GM12878 (cell line): ENCODE results near the gene HS3ST1. TPM values are rescaled to one million over a fixed set of nuclear protein-coding genes. Genes with fewer than 3 reads are reported as not detected.

Source experiments
- ATAC-seq: fragments of 200-7000 bp; cut with Tn5 transposase; 3 replicates; pipeline ENCODE4 v1.9.1; 2020; ENCODE audit warnings: mild to moderate bottlenecking, moderate library complexity
- BruUV-seq: library from RNA; stranded (reverse); fragments of 400-500 nt; replicated peaks from 2 replicates; lab custom pipeline; 2021; lab: Mats Ljungman, UMichigan
- CTCF ChIA-PET: fragments of 300-600 bp; sonication (Branson Sonifier 250); formaldehyde crosslinking; extraction: SDS; loops from one replicate; lab custom pipeline; 2021; ENCODE audit warnings: inconsistent platforms; lab: Yijun Ruan, JAX
- POLR2A ChIA-PET: fragments of 350-600 bp; formaldehyde crosslinking; extraction: SDS; loops from one replicate; lab custom pipeline; 2021; ENCODE audit warnings: inconsistent platforms; lab: Charles Lee
- RAD21 ChIA-PET: fragments of 300-600 bp; sonication (Branson Sonifier 250); formaldehyde crosslinking; loops from one replicate; lab custom pipeline; 2023; ENCODE audit warnings: antibody characterized with exemption; ENCODE audit not compliant: unreplicated experiment; lab: Charles Lee
- SMC1A ChIA-PET: fragments of 300-600 bp; sonication (Branson Sonifier 250); formaldehyde crosslinking; loops from one replicate; lab custom pipeline; 2023; ENCODE audit not compliant: unreplicated experiment, uncharacterized antibody; lab: Charles Lee
- DNase-seq: peaks from one replicate; pipeline ENCODE4 v3.0.0-alpha.2; 2011; ENCODE audit warnings: low read depth, low spot score
- FAIRE-seq: peaks from 3 replicates; lab custom pipeline; 2011; peaks lifted over from hg19 to GRCh38; lab: Jason Lieb, UNC
- H2AFZ ChIP-seq: 2 replicates; pipeline ENCODE4 v1.6.0; 2011; ENCODE audit warnings: low read depth, low read length, control low read depth; ENCODE audit not compliant: control insufficient read depth
- H3K27ac ChIP-seq: 2 replicates; pipeline ENCODE4 v1.5.1; 2011; ENCODE audit warnings: control low read depth; ENCODE audit not compliant: control insufficient read depth, insufficient read depth
- H3K27me3 ChIP-seq, 2 experiments: replicated peaks in 1 of 2; 2 replicates each; pipeline versions ENCODE4 v1.6.0 to v1.6.1; 2011; ENCODE audit warnings: low read length in 1 of 2; ENCODE audit not compliant: control insufficient read depth in 2 of 2, insufficient read depth in 2 of 2
- H3K36me3 ChIP-seq, 2 experiments: 2 replicates each; pipeline ENCODE4 v1.5.1; 2011; ENCODE audit warnings: low read length in 1 of 2; ENCODE audit not compliant: control insufficient read depth in 2 of 2, insufficient read depth in 2 of 2
- H3K4me1 ChIP-seq: 2 replicates; pipeline ENCODE4 v1.6.1; 2011; ENCODE audit warnings: mild to moderate bottlenecking, low read length, moderate library complexity, mixed read lengths; ENCODE audit not compliant: control insufficient read depth, insufficient read depth
- H3K4me2 ChIP-seq: 2 replicates; pipeline ENCODE4 v1.6.0; 2011; ENCODE audit warnings: control low read depth; ENCODE audit not compliant: control insufficient read depth, insufficient read depth
- H3K4me3 ChIP-seq: fragments of 200-600 bp; sonication (generic); 2 replicates; pipeline ENCODE4 v1.5.1; 2016
- H3K79me2 ChIP-seq: 2 replicates; pipeline ENCODE4 v1.6.0; 2011; ENCODE audit warnings: low read length; ENCODE audit not compliant: control insufficient read depth, insufficient read depth
- H3K9ac ChIP-seq: 2 replicates; pipeline ENCODE4 v1.8.0; 2011; ENCODE audit warnings: low read length, control low read depth, mixed read lengths; ENCODE audit not compliant: control insufficient read depth, insufficient read depth
- H3K9me3 ChIP-seq: replicated peaks from 3 replicates; pipeline ENCODE4 v1.5.1; 2011; ENCODE audit warnings: mild to moderate bottlenecking, low read length; ENCODE audit not compliant: control insufficient read depth, insufficient read depth
- H4K20me1 ChIP-seq: 2 replicates; pipeline ENCODE4 v1.6.0; 2011; ENCODE audit not compliant: control insufficient read depth, insufficient read depth
- BACH1 ChIP-seq: fragments of 450-650 bp; IDR thresholded peaks from 2 replicates; pipeline ENCODE4 v1.6.1; 2017; ENCODE audit warnings: mild to moderate bottlenecking, borderline replicate concordance
- BCL11A ChIP-seq: IDR thresholded peaks from 2 replicates; pipeline ENCODE4 v1.6.1; 2011; ENCODE audit warnings: low read depth, low read length
- BRCA1 ChIP-seq: IDR thresholded peaks from 2 replicates; pipeline ENCODE4 v1.6.1; 2011; ENCODE audit warnings: low read depth, low read length, improper control_type of control experiment
- EED ChIP-seq: sonication (generic); IDR thresholded peaks from 2 replicates; pipeline ENCODE4 v1.6.1; 2016; ENCODE audit warnings: antibody characterized with exemption, low read depth
- IRF4 ChIP-seq: IDR thresholded peaks from 2 replicates; pipeline ENCODE4 v1.6.1; 2011; ENCODE audit warnings: low read depth, low read length
- MYB ChIP-seq: fragments of 150-350 bp; IDR thresholded peaks from 2 replicates; pipeline ENCODE4 v1.6.1; 2014; ENCODE audit warnings: mild to moderate bottlenecking, low read depth, low read length, borderline replicate concordance
- NFYB ChIP-seq: IDR thresholded peaks from 2 replicates; pipeline ENCODE4 v1.6.1; 2011; ENCODE audit warnings: low read depth, mild to moderate bottlenecking, low read length, improper control_type of control experiment, moderate library complexity; ENCODE audit not compliant: insufficient read depth
- POU2F2 ChIP-seq: IDR thresholded peaks from 3 replicates; pipeline ENCODE4 v1.6.1; 2011; ENCODE audit warnings: low read depth, mild to moderate bottlenecking, low read length, borderline replicate concordance
- SREBF2 ChIP-seq: IDR thresholded peaks from 2 replicates; pipeline ENCODE4 v1.6.1; 2012; ENCODE audit warnings: mild to moderate bottlenecking, low read length
- SUZ12 ChIP-seq: fragments of 200-600 bp; sonication (generic); IDR thresholded peaks from one replicate; pipeline ENCODE4 v1.6.1; 2018; ENCODE audit warnings: antibody characterized with exemption, mild to moderate bottlenecking; ENCODE audit not compliant: unreplicated experiment
- ZNF207 ChIP-seq: fragments of 450-650 bp; IDR thresholded peaks from 2 replicates; pipeline ENCODE4 v1.6.1; 2014; ENCODE audit warnings: antibody characterized with exemption, mild to moderate bottlenecking, borderline replicate concordance
- WGBS: methylation state at CpG from one replicate; pipeline ENCODE4 v1.1.6; 2016; ENCODE audit warnings: low lambda C conversion rate; ENCODE audit not compliant: insufficient replicate concordance, insufficient coverage; ENCODE audit errors: missing lambda C conversion rate; 5-methylcytosine and 5-hydroxymethylcytosine counted together
- in situ Hi-C: fragments of 300-500 bp; cut with MboI; formaldehyde crosslinking; loops from 9 replicates; pipeline ENCODE4 v1.14.3; 2018; ENCODE audit warnings: mixed read lengths
- intact Hi-C: fragments of 100-400 bp; cut with micrococcal nuclease; formaldehyde crosslinking; loops from one replicate; pipeline ENCODE4 v1.14.2; 2022; ENCODE audit not compliant: unreplicated experiment
- polyA plus RNA-seq, 11 experiments: library from polyadenylated mRNA; depleted of rRNA in 4 of 11; unstranded in 6 of 11; stranded (reverse) in 5 of 11; fragments of >200 nt; fragmentation: Nextera tagmentation in 4 of 11; fragmentation: Illumina TruSeq in 1 of 11; extraction: Ambion mirVana in 4 of 11; extraction: Trizol in 1 of 11; gene quantifications; 1 replicate in 1 of 11; 2 replicates in 10 of 11; pipeline versions ENCODE4 v1.2.1 to v1.2.3, GENCODE V29; 2011 to 2016; ENCODE audit warnings: inconsistent platforms in 2 of 11, missing spikeins in 2 of 11, low read depth in 1 of 11
- total RNA-seq, 4 experiments: library from RNA; depleted of rRNA in 3 of 4; stranded (reverse); fragments of >200 nt in 3 of 4; fragmentation: Illumina TruSeq in 1 of 4; extraction: Trizol in 1 of 4; gene quantifications; 2 replicates each; pipeline versions ENCODE4 v1.2.1 to v1.2.3, GENCODE V29; 2013 to 2021
- TF ChIP-seq, protein P1 (sequence below): IDR thresholded peaks from 2 replicates; pipeline ENCODE4 v1.6.1; 2011; ENCODE audit warnings: low read depth, low read length, improper control_type of control experiment, borderline replicate concordance
- TF ChIP-seq, protein P2 (sequence below): IDR thresholded peaks from 2 replicates; pipeline ENCODE4 v1.6.1; 2012; ENCODE audit warnings: mild to moderate bottlenecking, low read depth, low read length

The HS3ST1 gene
- total and polyA plus RNA-seq, 10 of the 15 experiments (the other 5 are each of a cell fraction or from before 2014, with no cell fraction given): 0.03 to 0.65 (median 0.13) TPM

GRCh38 chr4:11355226-11355625, 73.5 kb downstream of the HS3ST1 start:
- no peak for DNase-seq

More at GRCh38 chr4:11355226-11355625, 73.5 kb downstream of the HS3ST1 start:
- Histone ChIP-seq H3K4me1 (no peaks in the 10 kb centered on the region), H2AFZ (no peak overlapping the region), H4K20me1 (no peaks in the 10 kb centered on the region), H3K4me2 (no peak overlapping the region), H3K36me3 (no peaks in the 10 kb centered on the region), H3K27me3 (no peaks in the 10 kb centered on the region; a peak in 1 of 4 replicates), H3K27ac (no peak overlapping the region), H3K4me3 (no peak overlapping the region), H3K9me3 (no peaks in the 10 kb centered on the region), H3K79me2 (no peaks in the 10 kb centered on the region), H3K9ac (no peak overlapping the region)
- intact Hi-C loops (no loop called here), in situ Hi-C loops (no loop called here)
- FAIRE-seq (no peak), ATAC-seq (no peak)
- TF ChIP-seq SUZ12 (no peak), POU2F2 (no peak), NFYB (no peak), SREBF2 (no peak), BCL11A (no peak), BACH1 (no peak), BRCA1 (no peak), ZNF207 (no peak), IRF4 (no peak), MYB (no peak), EED (no peak)
- TF ChIP-seq, protein P1, sequence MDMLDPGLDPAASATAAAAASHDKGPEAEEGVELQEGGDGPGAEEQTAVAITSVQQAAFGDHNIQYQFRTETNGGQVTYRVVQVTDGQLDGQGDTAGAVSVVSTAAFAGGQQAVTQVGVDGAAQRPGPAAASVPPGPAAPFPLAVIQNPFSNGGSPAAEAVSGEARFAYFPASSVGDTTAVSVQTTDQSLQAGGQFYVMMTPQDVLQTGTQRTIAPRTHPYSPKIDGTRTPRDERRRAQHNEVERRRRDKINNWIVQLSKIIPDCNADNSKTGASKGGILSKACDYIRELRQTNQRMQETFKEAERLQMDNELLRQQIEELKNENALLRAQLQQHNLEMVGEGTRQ: no peak
- TF ChIP-seq, protein P2, sequence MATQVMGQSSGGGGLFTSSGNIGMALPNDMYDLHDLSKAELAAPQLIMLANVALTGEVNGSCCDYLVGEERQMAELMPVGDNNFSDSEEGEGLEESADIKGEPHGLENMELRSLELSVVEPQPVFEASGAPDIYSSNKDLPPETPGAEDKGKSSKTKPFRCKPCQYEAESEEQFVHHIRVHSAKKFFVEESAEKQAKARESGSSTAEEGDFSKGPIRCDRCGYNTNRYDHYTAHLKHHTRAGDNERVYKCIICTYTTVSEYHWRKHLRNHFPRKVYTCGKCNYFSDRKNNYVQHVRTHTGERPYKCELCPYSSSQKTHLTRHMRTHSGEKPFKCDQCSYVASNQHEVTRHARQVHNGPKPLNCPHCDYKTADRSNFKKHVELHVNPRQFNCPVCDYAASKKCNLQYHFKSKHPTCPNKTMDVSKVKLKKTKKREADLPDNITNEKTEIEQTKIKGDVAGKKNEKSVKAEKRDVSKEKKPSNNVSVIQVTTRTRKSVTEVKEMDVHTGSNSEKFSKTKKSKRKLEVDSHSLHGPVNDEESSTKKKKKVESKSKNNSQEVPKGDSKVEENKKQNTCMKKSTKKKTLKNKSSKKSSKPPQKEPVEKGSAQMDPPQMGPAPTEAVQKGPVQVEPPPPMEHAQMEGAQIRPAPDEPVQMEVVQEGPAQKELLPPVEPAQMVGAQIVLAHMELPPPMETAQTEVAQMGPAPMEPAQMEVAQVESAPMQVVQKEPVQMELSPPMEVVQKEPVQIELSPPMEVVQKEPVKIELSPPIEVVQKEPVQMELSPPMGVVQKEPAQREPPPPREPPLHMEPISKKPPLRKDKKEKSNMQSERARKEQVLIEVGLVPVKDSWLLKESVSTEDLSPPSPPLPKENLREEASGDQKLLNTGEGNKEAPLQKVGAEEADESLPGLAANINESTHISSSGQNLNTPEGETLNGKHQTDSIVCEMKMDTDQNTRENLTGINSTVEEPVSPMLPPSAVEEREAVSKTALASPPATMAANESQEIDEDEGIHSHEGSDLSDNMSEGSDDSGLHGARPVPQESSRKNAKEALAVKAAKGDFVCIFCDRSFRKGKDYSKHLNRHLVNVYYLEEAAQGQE: no peak
- ChIA-PET RAD21 (no interaction called here), CTCF (no interaction called here), POLR2A (no interaction called here), SMC1A (interaction anchor here (0.6 kb wide), 1 partner anchor 51 kb away, joined by 3 read pairs; no protein-coding TSS in a partner anchor)
- no TSS peak for BruUV-seq
- WGBS: 23% methylated on average over 8 of the region's 8 CpGs
